GM18909 (cell line): ENCODE measurements around the gene ACKR1.

Experiments
- ATAC-seq: cut with Tn5 transposase; IDR thresholded peaks from one replicate; pipeline ENCODE4 v1.9.1; 2021; ENCODE audit warnings: mild to moderate bottlenecking; ENCODE audit not compliant: unreplicated experiment, poor library complexity

The ACKR1 gene

GRCh38 chr1:159187033-159187432 lies 17.6 kb upstream of the ACKR1 start:
- ATAC-seq = no peak

GRCh38 chr1:159187647-159188374 lies 16.9 kb upstream of the ACKR1 start:
- ATAC-seq = no peak

DNA sequence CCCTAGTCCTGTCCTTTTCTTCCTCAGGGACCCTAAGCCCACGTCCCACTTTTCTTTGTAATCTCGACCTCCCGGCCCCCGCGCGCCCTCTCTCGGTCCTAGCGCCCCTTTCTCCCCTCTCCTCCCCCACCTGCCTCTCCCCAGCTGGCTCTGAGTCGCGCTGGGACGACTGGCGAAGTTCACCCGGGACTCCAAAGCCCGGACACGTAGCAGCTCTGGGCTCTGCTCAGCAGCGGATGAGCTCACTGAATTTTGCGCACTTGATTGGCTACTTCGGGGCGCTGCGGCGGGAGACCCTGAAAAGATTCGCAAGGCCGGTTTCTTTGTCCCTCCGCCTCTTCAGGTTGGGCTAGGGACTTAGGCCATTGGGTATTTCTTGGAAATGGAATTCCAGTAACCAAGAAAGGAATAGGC lies 16.3 kb upstream of the ACKR1 start:
- ATAC-seq = peak; percentile 83

DNA sequence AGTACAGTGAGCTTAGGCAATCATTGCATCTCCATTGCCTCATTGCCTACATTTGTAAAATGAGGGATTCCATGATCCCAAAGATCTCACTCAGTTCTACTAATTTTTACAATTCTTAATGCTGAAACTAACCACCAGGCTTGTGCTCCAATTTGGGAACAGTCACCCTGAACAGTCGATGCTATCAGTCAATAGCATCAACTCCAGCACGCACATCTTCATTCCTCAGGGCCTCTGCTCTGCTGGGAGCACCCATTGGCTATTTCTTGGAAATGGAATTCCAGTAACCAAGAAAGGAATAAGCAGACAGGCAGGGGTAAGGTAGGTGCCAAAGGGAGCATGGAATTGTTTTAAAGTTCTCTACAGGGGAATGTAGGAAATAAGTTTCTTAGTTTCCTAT lies 14.2 kb upstream of the ACKR1 start:
- ATAC-seq = no peak

- no peak for ATAC-seq
Observed at GRCh38 chr1:159196543-159196942, 8.1 kb upstream of the ACKR1 start.

DNA sequence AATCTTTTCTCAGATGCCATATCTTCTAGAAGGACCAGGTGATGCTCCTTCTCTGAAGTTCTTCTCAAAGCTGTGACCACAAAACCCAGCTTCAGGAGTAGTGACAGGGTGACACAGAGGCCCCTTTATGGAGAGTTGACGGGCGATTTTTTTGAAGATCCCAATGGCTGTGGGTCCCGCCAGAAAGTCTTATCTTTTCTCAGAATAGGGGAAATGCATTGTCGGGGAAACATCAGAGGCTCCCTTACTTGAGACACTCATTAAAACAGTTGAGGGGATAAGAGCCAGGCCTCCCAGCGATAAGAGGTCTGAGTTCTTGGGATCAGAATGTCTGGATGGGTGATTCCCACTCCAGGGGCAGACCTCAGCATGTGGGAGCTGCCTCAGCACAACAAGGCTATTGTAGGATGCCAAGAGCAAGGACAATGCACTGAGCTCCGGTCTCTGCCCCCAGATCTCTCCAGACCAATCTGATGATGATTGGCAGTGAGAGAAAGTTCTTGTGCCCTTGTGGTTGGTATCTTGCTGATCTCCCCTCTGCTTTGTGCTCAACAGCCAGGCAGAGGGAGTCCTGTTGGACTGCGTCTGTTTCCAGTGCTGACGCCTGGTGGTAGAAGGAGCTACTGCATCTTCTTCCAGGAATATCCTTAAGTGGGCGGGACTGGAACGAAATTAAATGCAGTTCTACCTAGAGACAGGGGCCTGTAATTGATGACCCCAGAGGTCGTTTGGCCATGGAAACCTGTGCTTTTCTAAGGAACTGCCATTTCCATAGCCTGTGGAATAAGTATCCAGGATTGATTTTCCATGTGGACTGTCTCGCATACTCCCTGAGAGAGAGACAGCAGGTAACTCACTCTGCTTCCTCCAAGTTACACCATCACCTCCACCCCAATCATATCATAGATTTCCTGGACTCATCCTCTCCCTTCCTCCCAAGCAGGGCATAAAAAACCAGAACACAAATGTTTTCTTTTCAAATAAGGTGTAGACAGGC lies 6.8 kb upstream of the ACKR1 start:
- ATAC-seq = peak; percentile 79

GRCh38 chr1:159199901-159200300 lies 4.8 kb upstream of the ACKR1 start:
- no peak for ATAC-seq

DNA sequence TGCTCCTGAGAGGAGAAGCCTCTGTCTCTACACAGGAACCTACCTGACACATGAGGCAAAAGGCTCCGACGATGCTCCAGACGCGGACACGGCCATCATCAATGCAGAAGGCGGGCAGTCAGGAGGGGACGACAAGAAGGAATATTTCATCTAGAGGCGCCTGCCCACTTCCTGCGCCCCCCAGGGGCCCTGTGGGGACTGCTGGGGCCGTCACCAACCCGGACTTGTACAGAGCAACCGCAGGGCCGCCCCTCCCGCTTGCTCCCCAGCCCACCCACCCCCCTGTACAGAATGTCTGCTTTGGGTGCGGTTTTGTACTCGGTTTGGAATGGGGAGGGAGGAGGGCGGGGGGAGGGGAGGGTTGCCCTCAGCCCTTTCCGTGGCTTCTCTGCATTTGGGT lies 3.9 kb upstream of the ACKR1 start:
- ATAC-seq = no peak

- no peak for ATAC-seq
Observed at GRCh38 chr1:159201642-159202041, 3.0 kb upstream of the ACKR1 start.

- no peak for ATAC-seq
Observed at GRCh38 chr1:159203610-159204009, 1.1 kb upstream of the ACKR1 start.

- ATAC-seq = no peak
Observed at GRCh38 chr1:159205225-159205624, 550 bp downstream of the ACKR1 start.

GRCh38 chr1:159206110-159206509 lies 1.4 kb downstream of the ACKR1 start:
- ATAC-seq = no peak

DNA sequence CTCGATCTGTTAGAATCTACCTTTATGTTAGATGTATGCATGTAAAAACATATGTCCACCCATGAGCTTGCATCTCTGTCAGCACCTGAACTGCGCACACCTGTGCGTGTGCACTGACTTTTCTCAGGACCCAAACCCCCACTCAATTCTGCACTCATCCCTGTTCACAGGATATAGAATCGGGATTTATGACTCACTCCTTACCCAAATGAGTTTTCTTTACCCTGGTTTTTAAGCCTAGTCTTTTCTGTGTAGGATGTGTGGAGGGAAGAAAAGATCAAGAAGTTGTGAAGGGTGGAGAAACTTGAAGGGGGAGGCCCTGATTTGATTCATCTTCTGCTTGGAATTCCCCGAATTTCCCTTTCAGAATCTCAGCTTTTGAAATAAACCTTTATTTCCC lies 2.4 kb downstream of the ACKR1 start:
- no peak for ATAC-seq

DNA sequence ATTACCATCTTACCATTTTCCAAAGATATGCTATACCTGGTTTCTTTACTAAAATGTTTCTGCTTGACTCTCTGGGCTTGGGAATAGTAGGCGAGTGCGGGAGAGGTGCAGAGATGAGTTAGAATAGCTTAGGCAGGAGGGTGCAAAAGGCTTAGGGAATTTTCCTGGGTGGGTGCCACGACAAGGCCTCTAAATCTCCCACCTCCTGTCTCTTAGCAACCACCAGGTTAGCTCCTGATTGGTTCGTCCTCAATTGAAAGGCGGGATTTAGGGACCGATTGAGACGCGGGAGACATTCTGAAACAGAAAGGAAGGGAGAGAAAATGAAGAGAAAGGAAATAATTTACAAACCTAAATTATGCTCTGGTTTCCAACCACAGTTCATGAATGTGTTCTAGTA lies 3.1 kb downstream of the ACKR1 start:
- no peak for ATAC-seq

DNA sequence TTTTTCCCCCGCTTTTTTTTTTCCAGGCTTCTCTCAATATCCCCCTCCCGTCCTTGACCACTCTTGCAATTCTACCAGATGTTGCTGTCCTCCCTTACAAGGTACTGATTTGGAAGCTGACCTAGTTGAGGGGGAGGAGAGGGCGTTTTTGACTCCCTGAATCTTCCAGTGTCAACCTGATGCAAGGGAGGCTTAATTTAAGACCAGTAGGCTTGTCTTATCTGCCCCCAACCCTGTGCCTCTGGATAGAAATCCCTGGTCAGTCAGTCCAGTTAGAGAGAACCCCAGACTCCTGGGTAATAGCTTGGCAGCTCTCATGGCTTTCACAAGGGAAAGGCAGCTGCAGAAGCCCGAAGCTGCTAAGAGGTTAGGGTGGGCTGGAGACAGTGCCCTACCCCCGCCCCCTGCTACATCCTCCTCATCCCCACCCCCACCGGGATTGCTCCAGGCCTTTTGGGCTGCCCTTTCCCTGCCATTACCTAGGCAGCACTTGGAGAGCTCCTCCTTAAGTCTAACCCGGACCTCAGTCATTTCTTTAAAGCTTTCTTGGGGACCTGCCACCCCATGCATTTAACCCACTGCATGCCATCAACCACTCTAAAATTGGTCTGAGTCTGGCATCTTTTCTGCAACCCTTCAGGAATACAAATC lies 3.6 kb downstream of the ACKR1 start:
- ATAC-seq = no peak

DNA sequence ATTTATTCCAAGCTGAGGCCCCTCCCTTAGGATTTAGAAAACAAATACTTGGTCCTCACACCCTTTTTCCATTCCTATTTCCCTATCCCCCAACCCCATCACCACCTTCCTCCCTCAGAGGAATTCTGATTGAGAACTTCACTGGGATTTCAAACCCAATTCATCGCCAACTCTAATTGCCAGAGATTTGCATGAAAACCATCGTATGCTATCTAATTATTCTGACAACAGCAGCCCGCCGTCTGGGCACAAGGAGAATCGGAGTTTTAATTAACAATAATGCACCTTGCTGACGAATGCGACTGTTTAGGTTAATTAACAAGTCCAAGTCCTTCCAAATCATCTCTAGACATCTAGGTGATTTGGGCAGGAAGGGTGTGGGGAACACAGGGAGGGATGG lies 4.4 kb downstream of the ACKR1 start:
- no peak for ATAC-seq

- ATAC-seq = no peak
Observed at GRCh38 chr1:159211331-159212136, 6.9 kb downstream of the ACKR1 start.

- no peak for ATAC-seq
Observed at GRCh38 chr1:159212596-159212995, 7.9 kb downstream of the ACKR1 start.

- peak; percentile 69 for ATAC-seq
Observed at GRCh38 chr1:159214149-159214760, 9.6 kb downstream of the ACKR1 start.
